HTR-8/SVneo (cell line): ENCODE measurements around the gene AMD1.

Source experiments
- DNase-seq: peaks from one replicate; pipeline ENCODE4 v3.0.0; 2011; ENCODE audit warnings: low spot score, mixed read lengths; ENCODE audit not compliant: insufficient read length
- FAIRE-seq: peaks from 2 replicates; lab custom pipeline; 2011; peaks lifted over from hg19 to GRCh38; lab: Jason Lieb, UNC

AMD1 gene

DNA sequence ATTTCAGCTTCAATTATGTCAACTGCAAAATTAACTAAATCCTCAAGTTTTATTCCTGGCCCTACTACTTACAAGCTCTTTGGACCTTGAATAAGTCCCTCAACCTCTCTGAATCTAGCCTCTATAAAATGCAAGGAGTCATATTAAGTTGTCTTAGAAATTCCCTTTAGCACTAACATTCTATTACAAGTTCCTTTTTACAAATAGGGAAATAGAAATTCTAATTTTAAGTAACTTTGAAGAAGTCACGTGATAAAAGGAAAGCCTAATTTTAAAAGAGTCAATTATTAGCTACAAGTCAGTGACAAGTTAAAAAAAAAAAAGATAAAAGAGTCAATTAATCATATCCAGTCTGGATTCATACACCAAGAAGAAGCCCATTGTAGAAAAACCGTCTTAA lies 59.3 kb downstream of the AMD1 start:
- no peak for DNase-seq
- FAIRE-seq: no peak

DNA sequence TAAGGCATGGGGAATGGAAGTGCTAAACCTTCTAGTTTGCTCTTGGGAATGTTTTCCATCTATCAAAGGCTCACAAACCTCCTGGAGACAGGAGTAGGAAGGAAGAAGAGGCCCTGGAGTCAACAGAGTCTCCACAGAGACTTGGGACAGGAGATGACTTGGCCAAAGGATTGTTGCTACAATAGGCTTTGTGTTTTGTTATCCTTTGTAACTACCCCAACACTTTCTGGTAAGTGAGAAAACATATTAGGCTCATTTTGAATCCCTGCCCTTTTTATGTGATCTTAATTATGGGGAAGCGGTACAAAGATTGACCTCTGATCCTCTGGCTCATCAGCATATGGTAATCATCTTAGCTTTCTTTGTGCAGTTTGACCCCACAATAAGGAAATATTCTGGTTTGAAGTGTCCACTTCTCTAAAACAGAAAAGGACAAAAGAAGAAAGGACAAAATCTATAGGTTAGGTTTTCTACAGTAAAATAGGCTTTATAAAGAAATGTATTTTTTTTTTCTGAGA lies 59.9 kb downstream of the AMD1 start:
- FAIRE-seq (no peak), DNase-seq (no peak)

DNA sequence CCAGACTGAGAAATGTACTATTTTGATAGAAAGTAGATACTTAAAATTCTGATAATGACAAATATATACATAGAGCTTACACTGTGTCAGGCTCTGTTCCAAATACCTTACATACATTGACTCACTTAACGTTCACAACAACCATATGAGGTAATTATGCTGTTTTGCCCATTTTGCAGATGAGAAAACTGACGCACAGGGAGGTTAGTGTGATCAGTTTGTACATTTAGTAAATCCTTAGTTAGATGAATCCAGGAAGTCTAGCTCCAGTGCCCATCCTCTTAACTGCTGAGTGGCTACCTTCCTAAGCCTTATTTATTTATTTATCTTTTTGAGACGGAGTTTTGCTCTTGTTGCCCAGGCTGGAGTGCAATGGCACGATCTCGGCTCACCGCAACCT lies 60.6 kb downstream of the AMD1 start:
- DNase-seq: no peak
- FAIRE-seq: no peak

DNA sequence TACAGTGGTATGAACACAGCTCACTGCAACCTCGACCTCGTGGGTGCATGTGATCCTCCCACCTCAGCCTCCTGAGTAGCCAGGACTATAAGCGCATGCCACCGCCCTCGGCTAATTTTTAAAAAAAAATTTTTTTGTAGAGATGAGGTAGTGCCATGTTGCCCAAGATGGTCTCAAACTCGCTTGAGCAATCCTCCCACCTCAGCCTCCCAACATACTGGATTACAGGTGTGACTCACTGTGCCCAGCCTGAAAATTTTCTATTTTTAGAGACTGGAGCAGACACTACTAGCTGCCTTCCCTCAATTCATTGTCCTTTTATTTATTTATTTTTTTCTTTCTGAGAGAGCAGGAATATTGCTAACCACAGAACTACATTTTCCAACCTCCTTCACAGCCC lies 63.6 kb downstream of the AMD1 start:
- DNase-seq: no peak

DNA sequence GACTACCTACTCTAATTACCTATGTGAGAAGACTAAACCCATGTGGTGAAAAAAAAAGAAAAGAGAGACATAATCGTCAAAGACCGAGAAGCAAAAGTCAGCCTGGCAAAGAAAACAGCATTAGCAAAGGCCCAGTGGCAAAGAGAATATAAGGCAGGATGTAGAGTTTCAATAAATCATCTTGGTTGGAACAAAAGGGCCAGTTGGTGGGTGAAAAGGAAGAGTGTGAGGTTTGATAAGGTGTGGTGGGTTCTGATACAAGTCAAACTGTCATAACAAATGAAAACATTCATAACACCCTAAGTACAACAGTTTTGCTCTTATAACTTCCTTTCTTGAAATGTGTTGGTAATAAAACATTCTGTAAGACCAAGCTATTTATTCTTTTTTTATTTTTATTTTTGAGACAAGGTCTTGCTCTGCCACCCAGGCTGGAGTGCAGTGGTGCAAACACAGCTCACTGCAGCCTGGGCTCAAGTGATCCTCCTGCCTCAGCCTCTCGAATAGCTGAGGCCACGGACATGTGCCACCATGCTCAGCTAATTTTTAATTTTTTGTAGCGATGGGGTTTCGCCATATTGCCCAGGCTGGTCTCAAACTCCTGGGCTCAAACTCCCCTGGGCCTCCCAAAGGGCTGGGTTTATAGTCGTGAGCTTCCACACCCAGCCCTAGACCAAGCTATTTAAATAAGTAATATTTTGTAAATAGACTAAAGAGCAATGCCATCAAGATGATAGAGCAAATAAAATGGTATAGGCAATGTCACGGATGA lies 65.0 kb downstream of the AMD1 start:
- FAIRE-seq (no peak), DNase-seq (no peak)

More for the DNA sequence above, 63.6 kb downstream of the AMD1 start:
- FAIRE-seq: no peak

DNA sequence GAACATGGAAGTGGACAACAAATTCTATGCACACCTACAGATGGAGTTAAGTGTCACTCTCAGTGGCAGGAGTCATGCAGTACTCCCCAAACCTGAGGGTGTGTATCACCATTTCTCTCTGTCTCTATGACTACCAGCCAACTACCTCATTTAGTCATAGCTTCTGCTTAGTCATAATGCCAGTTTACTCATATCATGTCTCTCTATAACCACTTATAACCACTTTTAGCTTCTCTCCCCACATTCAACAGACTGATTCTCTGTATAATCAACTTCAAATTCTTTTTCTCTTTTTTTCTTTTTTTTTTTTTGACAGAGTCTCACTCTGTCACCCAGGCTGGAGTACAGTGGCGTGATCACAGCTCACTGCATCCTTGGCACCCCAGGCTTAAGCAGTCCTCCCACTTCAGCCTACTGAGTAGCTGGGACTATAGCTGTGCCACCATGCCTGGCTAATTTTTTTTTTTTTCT lies 70.1 kb downstream of the AMD1 start:
- DNase-seq: peak; percentile 54
- FAIRE-seq: no peak
